ENCODE measurements around the gene PARP11.
A peak's percentile ranks its signal among the peaks of the same experiment; 100 is the strongest.

Gene PARP11

GRCh38 chr12:3872800-3873636 is at the start of gene PARP11:
TSS of gene PARP11 (minus strand) at chr12:3873399. CDS start at chr12:3873229, 170 bp downstream.
- DNase-seq (ENCODE audit: low read depth), result peak; percentile 94

- DNase-seq (ENCODE audit: low read depth), result no peak
Observed at GRCh38 chr12:3922033-3922432, 48.8 kb upstream of the PARP11 start.

- no peak for DNase-seq (ENCODE audit: low read depth)
Observed at GRCh38 chr12:3921526-3921925, 48.3 kb upstream of the PARP11 start.

- no peak for DNase-seq (ENCODE audit: low read depth)
Observed at GRCh38 chr12:3921151-3921471, 47.9 kb upstream of the PARP11 start.

- no peak for DNase-seq (ENCODE audit: low read depth)
Observed at GRCh38 chr12:3920351-3921150, 47.4 kb upstream of the PARP11 start.

- DNase-seq (ENCODE audit: low read depth), result no peak
Observed at GRCh38 chr12:3913278-3913677, 40.1 kb upstream of the PARP11 start.

- no peak for DNase-seq (ENCODE audit: low read depth)
Observed at GRCh38 chr12:3912863-3913262, 39.7 kb upstream of the PARP11 start.

- no peak for DNase-seq (ENCODE audit: low read depth)
Observed at GRCh38 chr12:3911409-3911808, 38.2 kb upstream of the PARP11 start.

- no peak for DNase-seq (ENCODE audit: low read depth)
Observed at GRCh38 chr12:3905664-3906063, 32.5 kb upstream of the PARP11 start.

- DNase-seq (ENCODE audit: low read depth), result no peak
Observed at GRCh38 chr12:3904999-3905398, 31.8 kb upstream of the PARP11 start.

- DNase-seq (ENCODE audit: low read depth), result no peak
Observed at GRCh38 chr12:3902921-3903320, 29.7 kb upstream of the PARP11 start.

GRCh38 chr12:3901116-3901515 is 27.9 kb upstream of the PARP11 start:
- DNase-seq (ENCODE audit: low read depth), result no peak

- no peak for DNase-seq (ENCODE audit: low read depth)
Observed at GRCh38 chr12:3898756-3899155, 25.6 kb upstream of the PARP11 start.

- no peak for DNase-seq (ENCODE audit: low read depth)
Observed at GRCh38 chr12:3897371-3897971, 24.3 kb upstream of the PARP11 start.

- DNase-seq (ENCODE audit: low read depth), result peak; percentile 31
Observed at GRCh38 chr12:3896801-3897351, 23.7 kb upstream of the PARP11 start.

- no peak for DNase-seq (ENCODE audit: low read depth)
Observed at GRCh38 chr12:3896356-3896755, 23.2 kb upstream of the PARP11 start.

- no peak for DNase-seq (ENCODE audit: low read depth)
Observed at GRCh38 chr12:3892631-3893030, 19.4 kb upstream of the PARP11 start.

GRCh38 chr12:3891201-3891600 is 18.0 kb upstream of the PARP11 start:
- no peak for DNase-seq (ENCODE audit: low read depth)

GRCh38 chr12:3888659-3889058 is 15.5 kb upstream of the PARP11 start:
- no peak for DNase-seq (ENCODE audit: low read depth)

- DNase-seq (ENCODE audit: low read depth), result peak; percentile 32
Observed at GRCh38 chr12:3885277-3886094, 12.3 kb upstream of the PARP11 start.

- no peak for DNase-seq (ENCODE audit: low read depth)
Observed at GRCh38 chr12:3884671-3885070, 11.5 kb upstream of the PARP11 start.
